HepG2 (cell line): ENCODE measurements around the gene ZNF322. TPM values are rescaled to one million over a fixed set of nuclear protein-coding genes. Genes with fewer than 3 reads are reported as not detected.

Experiments used
- CC2D1A ChIP-seq: sonication (generic); formaldehyde crosslinking; IDR thresholded peaks from 2 replicates; pipeline ENCODE4 v1.8.1; 2023; ENCODE audit warnings: mild to moderate bottlenecking, missing genetic modification reagents
- DZIP1 ChIP-seq: sonication (generic); formaldehyde crosslinking; IDR thresholded peaks from 2 replicates; pipeline ENCODE4 v1.5.0; 2020; ENCODE audit warnings: mild to moderate bottlenecking, missing genetic modification reagents
- ELF4 ChIP-seq: sonication (generic); formaldehyde crosslinking; IDR thresholded peaks from 2 replicates; pipeline ENCODE4 v1.5.0; 2020; ENCODE audit warnings: missing genetic modification reagents, mild to moderate bottlenecking, moderate library complexity, borderline replicate concordance
- FLYWCH1 ChIP-seq: sonication (generic); formaldehyde crosslinking; IDR thresholded peaks from 2 replicates; pipeline ENCODE4 v1.8.1; 2023; ENCODE audit warnings: mild to moderate bottlenecking, missing genetic modification reagents
- FOXK1 ChIP-seq: sonication (generic); formaldehyde crosslinking; IDR thresholded peaks from 2 replicates; pipeline ENCODE4 v1.4.0; 2020; ENCODE audit warnings: low read depth, missing genetic modification reagents, borderline replicate concordance
- HES4 ChIP-seq: sonication (generic); formaldehyde crosslinking; IDR thresholded peaks from 2 replicates; pipeline ENCODE4 v1.9.0; 2021; ENCODE audit warnings: mild to moderate bottlenecking, missing genetic modification reagents, borderline replicate concordance
- HIVEP1 ChIP-seq: sonication (generic); formaldehyde crosslinking; IDR thresholded peaks from 2 replicates; pipeline ENCODE4 v1.4.0; 2020; ENCODE audit warnings: mild to moderate bottlenecking, missing genetic modification reagents
- HOXD1 ChIP-seq: sonication (generic); formaldehyde crosslinking; IDR thresholded peaks from 2 replicates; pipeline ENCODE4 v1.5.0; 2020; ENCODE audit warnings: missing genetic modification reagents
- MXD3 ChIP-seq: IDR thresholded peaks from 2 replicates; pipeline ENCODE4 v1.6.1; 2016; ENCODE audit warnings: mild to moderate bottlenecking, missing biosample characterization, missing genetic modification reagents
- NFYB ChIP-seq: sonication (generic); formaldehyde crosslinking; IDR thresholded peaks from 2 replicates; pipeline ENCODE4 v1.4.0; 2020; ENCODE audit warnings: missing genetic modification reagents
- NPAS2 ChIP-seq: sonication (generic); formaldehyde crosslinking; IDR thresholded peaks from 2 replicates; pipeline ENCODE4 v1.8.0; 2022; ENCODE audit warnings: mild to moderate bottlenecking, missing genetic modification reagents, borderline replicate concordance
- PATZ1 ChIP-seq: sonication (generic); formaldehyde crosslinking; IDR thresholded peaks from 2 replicates; pipeline ENCODE4 v1.4.0; 2020; ENCODE audit warnings: missing genetic modification reagents
- PCBP1 ChIP-seq: fragments of 200-400 bp; formaldehyde crosslinking; IDR thresholded peaks from 2 replicates; pipeline ENCODE4 v1.6.1; 2017; ENCODE audit warnings: mild to moderate bottlenecking, low read depth, low read length, borderline replicate concordance
- RAD51 ChIP-seq: fragments of 450-650 bp; IDR thresholded peaks from 2 replicates; pipeline ENCODE4 v1.6.1; 2016; ENCODE audit warnings: borderline replicate concordance
- SAP130 ChIP-seq: IDR thresholded peaks from 2 replicates; pipeline ENCODE4 v1.6.1; 2016; ENCODE audit warnings: low read depth
- SMAD3 ChIP-seq: sonication (generic); formaldehyde crosslinking; IDR thresholded peaks from 2 replicates; pipeline ENCODE4 v1.4.0; 2020; ENCODE audit warnings: missing genetic modification reagents
- SNRNP70 ChIP-seq: fragments of 200-400 bp; formaldehyde crosslinking; IDR thresholded peaks from 2 replicates; pipeline ENCODE4 v1.6.1; 2017; ENCODE audit warnings: mild to moderate bottlenecking, low read depth, low read length, moderate library complexity
- TBP ChIP-seq: sonication (generic); formaldehyde crosslinking; IDR thresholded peaks from 2 replicates; pipeline ENCODE4 v1.5.0; 2020; ENCODE audit warnings: missing genetic modification reagents
- ZBTB38 ChIP-seq: sonication (generic); formaldehyde crosslinking; IDR thresholded peaks from 2 replicates; pipeline ENCODE4 v1.5.1; 2020; ENCODE audit warnings: mild to moderate bottlenecking, missing genetic modification reagents
- ZFP82 ChIP-seq: sonication (generic); formaldehyde crosslinking; IDR thresholded peaks from 2 replicates; pipeline ENCODE4 v1.5.1; 2020; ENCODE audit warnings: mild to moderate bottlenecking, missing genetic modification reagents, borderline replicate concordance
- ZNF431 ChIP-seq: sonication (generic); formaldehyde crosslinking; IDR thresholded peaks from 2 replicates; pipeline ENCODE4 v1.9.0; 2022; ENCODE audit warnings: missing genetic modification reagents, low read depth, mild to moderate bottlenecking, borderline replicate concordance
- ZNF563 ChIP-seq: sonication (generic); formaldehyde crosslinking; IDR thresholded peaks from 2 replicates; pipeline ENCODE4 v1.8.0; 2022; ENCODE audit warnings: mild to moderate bottlenecking, moderate library complexity, missing genetic modification reagents
- ZNF569 ChIP-seq: sonication (generic); formaldehyde crosslinking; IDR thresholded peaks from 2 replicates; pipeline ENCODE4 v1.5.0; 2020; ENCODE audit warnings: mild to moderate bottlenecking, missing genetic modification reagents, moderate library complexity, borderline replicate concordance
- ZNF674 ChIP-seq: sonication (generic); formaldehyde crosslinking; IDR thresholded peaks from 2 replicates; pipeline ENCODE4 v1.5.0; 2020; ENCODE audit warnings: low read depth, mild to moderate bottlenecking, missing genetic modification reagents
- ZNF720 ChIP-seq: sonication (generic); formaldehyde crosslinking; IDR thresholded peaks from 2 replicates; pipeline ENCODE4 v1.4.0; 2020; ENCODE audit warnings: missing genetic modification reagents
- ZNF747 ChIP-seq: sonication (generic); formaldehyde crosslinking; IDR thresholded peaks from 2 replicates; pipeline ENCODE4 v1.8.1; 2023; ENCODE audit warnings: missing genetic modification reagents, mild to moderate bottlenecking, borderline replicate concordance
- polyA plus RNA-seq, 8 experiments: library from polyadenylated mRNA; depleted of rRNA in 3 of 8; stranded (reverse) in 7 of 8; unstranded in 1 of 8; fragments of >200 nt; fragmentation: Illumina TruSeq in 4 of 8; extraction: Trizol in 4 of 8; gene quantifications; 2 replicates each; pipeline versions ENCODE4 v1.2.1 to v1.2.3, GENCODE V29; 2011 to 2016; ENCODE audit warnings: low read depth in 4 of 8, missing spikeins in 1 of 8, mixed read lengths in 1 of 8; ENCODE audit not compliant: insufficient read depth in 1 of 8
- total RNA-seq, 5 experiments: library from RNA; depleted of rRNA; stranded (reverse); fragments of >200 nt; fragmentation: Illumina TruSeq; extraction: Trizol; gene quantifications; 2 replicates each; pipeline ENCODE4 v1.2.3, GENCODE V29; 2016; ENCODE audit warnings: low read depth in 1 of 5

ZNF322 gene
- total and polyA plus RNA-seq, 2 of the 13 experiments (the other 11 are each of a cell fraction or from before 2014, with no cell fraction given) = 8.3 to 22.8 TPM

GRCh38 chr6:26596579-26597388 is 62.8 kb downstream of the ZNF322 start, which contains the start of gene ABT1 (continued):
- no peak for TF ChIP-seq DZIP1 (CRISPR knock-in tag)
- no peak for TF ChIP-seq RAD51
- peak; percentile 84; the same call in 1 of the 2 replicates for TF ChIP-seq HIVEP1 (CRISPR knock-in tag)
- TF ChIP-seq ZNF674 = no peak
- TF ChIP-seq TBP (CRISPR knock-in tag) = no peak
- no peak for TF ChIP-seq SNRNP70
- peak; percentile 97; the same call in 1 of the 2 replicates for TF ChIP-seq ZFP82 (CRISPR knock-in tag)
- peak; percentile 81 for TF ChIP-seq NFYB (CRISPR knock-in tag)
- TF ChIP-seq ZNF720 (CRISPR knock-in tag) = peak; percentile 76; the same call in 1 of the 2 replicates
- TF ChIP-seq ZBTB38 = peak; percentile 94; the same call in 1 of the 2 replicates
- TF ChIP-seq MXD3 (CRISPR knock-in tag) = peak; percentile 91
- TF ChIP-seq ZNF563 (CRISPR knock-in tag) = peak; percentile 91
- peak; percentile 100 for TF ChIP-seq SAP130 (CRISPR knock-in tag)
- TF ChIP-seq SMAD3 (CRISPR knock-in tag) = peak; percentile 99
- TF ChIP-seq ZNF747 (CRISPR knock-in tag) = peak; percentile 90; the same call in 1 of the 2 replicates
- TF ChIP-seq FLYWCH1 = no peak
- no peak for TF ChIP-seq CC2D1A (CRISPR knock-in tag)
- TF ChIP-seq ZNF431 (CRISPR knock-in tag) = no peak; the same call in 1 of the 2 replicates
- peak; percentile 93 for TF ChIP-seq PCBP1
- no peak for TF ChIP-seq NPAS2 (CRISPR knock-in tag)
- peak; percentile 100 for TF ChIP-seq FOXK1
- peak; percentile 90 for TF ChIP-seq HES4 (CRISPR knock-in tag)
- peak; percentile 78 for TF ChIP-seq HOXD1 (CRISPR knock-in tag)
- no peak for TF ChIP-seq ZNF569 (CRISPR knock-in tag)
- TF ChIP-seq PATZ1 (CRISPR knock-in tag) = peak; percentile 78
- peak; percentile 49; the same call in 1 of the 2 replicates for TF ChIP-seq ELF4 (CRISPR knock-in tag)
